GM21717 (cell line): ENCODE results near the gene DOK1.
A peak's percentile ranks its signal among the peaks of the same experiment; 100 is the strongest.
"Not testable (repeated sequence)": the region's sequence is repeated elsewhere in the genome, so short reads cannot be mapped to it uniquely, and the experiment has no call there.

Experiments
- ATAC-seq: cut with Tn5 transposase; IDR thresholded peaks from one replicate; pipeline ENCODE4 v1.9.1; 2021; ENCODE audit warnings: mild to moderate bottlenecking, moderate library complexity; ENCODE audit not compliant: unreplicated experiment

DOK1 gene

GRCh38 chr2:74548285-74548899, 6.1 kb upstream of the DOK1 start:
- ATAC-seq = no peak

GRCh38 chr2:74548900-74549826, 5.4 kb upstream of the DOK1 start:
- ATAC-seq = no peak

GRCh38 chr2:74550231-74550630, 4.3 kb upstream of the DOK1 start:
- ATAC-seq = no peak

- no peak for ATAC-seq
Observed at GRCh38 chr2:74551530-74551929, 3.0 kb upstream of the DOK1 start.

- no peak for ATAC-seq
Observed at GRCh38 chr2:74551942-74552913, 2.3 kb upstream of the DOK1 start.

GRCh38 chr2:74552914-74553811, 1.4 kb upstream of the DOK1 start:
- ATAC-seq = no peak

GRCh38 chr2:74554820-74555531, 456 bp downstream of the DOK1 start:
- peak; percentile 42 for ATAC-seq

GRCh38 chr2:74555610-74556103, 1.1 kb downstream of the DOK1 start:
- no peak for ATAC-seq

- ATAC-seq = no peak
Observed at GRCh38 chr2:74556159-74556558, 1.6 kb downstream of the DOK1 start.

- no peak for ATAC-seq
Observed at GRCh38 chr2:74556831-74557370, 2.4 kb downstream of the DOK1 start.

GRCh38 chr2:74558284-74559230, 4.0 kb downstream of the DOK1 start:
- ATAC-seq = no peak

- ATAC-seq = no peak
Observed at GRCh38 chr2:74559912-74560311, 5.4 kb downstream of the DOK1 start.

- no peak for ATAC-seq
Observed at GRCh38 chr2:74560591-74560990, 6.1 kb downstream of the DOK1 start.

- ATAC-seq = not testable (repeated sequence)
Observed at GRCh38 chr2:74561022-74561421, 6.5 kb downstream of the DOK1 start.

GRCh38 chr2:74562126-74562775, 7.7 kb downstream of the DOK1 start:
- no peak for ATAC-seq

GRCh38 chr2:74564222-74564621, 9.7 kb downstream of the DOK1 start:
- ATAC-seq = no peak

- no peak for ATAC-seq
Observed at GRCh38 chr2:74566076-74566753, 11.7 kb downstream of the DOK1 start.
